OCI-LY3 (cell line): ENCODE data around the gene DGKB.

Experiments
- EZH2phosphoT487 ChIP-seq: fragments of 200-600 bp; shearing (Covaris generic); IDR thresholded peaks from 2 replicates; pipeline ENCODE4 v1.6.1; 2018; ENCODE audit warnings: antibody characterized with exemption, mixed run types, low read depth
- TF ChIP-seq, protein P1 (sequence below): fragments of 200-600, 300-600 bp; sonication (generic); IDR thresholded peaks from 2 replicates; pipeline ENCODE4 v1.5.1; 2014; ENCODE audit warnings: antibody characterized with exemption, low read length, low read depth

DNA sequence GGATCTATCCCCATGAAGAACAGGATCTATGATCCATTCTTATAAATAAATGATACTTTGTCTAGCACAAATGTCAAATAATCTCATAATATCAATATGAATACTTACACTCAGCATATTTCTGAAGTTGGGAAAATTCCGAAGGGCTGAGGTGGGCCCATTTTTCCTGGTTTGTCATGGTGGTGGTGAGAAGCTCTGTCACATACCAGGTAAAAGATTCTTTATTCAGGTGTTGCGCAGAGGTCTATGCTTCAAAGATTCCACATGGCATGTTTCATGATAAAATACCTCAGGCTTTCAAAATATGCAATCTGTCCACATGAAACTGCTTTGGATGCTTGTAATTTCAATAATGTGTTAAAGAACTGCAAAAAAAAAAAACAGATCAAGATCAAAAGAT is 61.5 kb downstream of the DGKB start:
- TF ChIP-seq, protein P1, sequence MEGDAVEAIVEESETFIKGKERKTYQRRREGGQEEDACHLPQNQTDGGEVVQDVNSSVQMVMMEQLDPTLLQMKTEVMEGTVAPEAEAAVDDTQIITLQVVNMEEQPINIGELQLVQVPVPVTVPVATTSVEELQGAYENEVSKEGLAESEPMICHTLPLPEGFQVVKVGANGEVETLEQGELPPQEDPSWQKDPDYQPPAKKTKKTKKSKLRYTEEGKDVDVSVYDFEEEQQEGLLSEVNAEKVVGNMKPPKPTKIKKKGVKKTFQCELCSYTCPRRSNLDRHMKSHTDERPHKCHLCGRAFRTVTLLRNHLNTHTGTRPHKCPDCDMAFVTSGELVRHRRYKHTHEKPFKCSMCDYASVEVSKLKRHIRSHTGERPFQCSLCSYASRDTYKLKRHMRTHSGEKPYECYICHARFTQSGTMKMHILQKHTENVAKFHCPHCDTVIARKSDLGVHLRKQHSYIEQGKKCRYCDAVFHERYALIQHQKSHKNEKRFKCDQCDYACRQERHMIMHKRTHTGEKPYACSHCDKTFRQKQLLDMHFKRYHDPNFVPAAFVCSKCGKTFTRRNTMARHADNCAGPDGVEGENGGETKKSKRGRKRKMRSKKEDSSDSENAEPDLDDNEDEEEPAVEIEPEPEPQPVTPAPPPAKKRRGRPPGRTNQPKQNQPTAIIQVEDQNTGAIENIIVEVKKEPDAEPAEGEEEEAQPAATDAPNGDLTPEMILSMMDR = no peak
- TF ChIP-seq EZH2phosphoT487 = no peak
